Measurements from ENCODE around the gene OR11H6.
"Not testable (repeated sequence)": the region's sequence is repeated elsewhere in the genome, so short reads cannot be mapped to it uniquely, and the experiment has no call there.

The OR11H6 gene, protein sequence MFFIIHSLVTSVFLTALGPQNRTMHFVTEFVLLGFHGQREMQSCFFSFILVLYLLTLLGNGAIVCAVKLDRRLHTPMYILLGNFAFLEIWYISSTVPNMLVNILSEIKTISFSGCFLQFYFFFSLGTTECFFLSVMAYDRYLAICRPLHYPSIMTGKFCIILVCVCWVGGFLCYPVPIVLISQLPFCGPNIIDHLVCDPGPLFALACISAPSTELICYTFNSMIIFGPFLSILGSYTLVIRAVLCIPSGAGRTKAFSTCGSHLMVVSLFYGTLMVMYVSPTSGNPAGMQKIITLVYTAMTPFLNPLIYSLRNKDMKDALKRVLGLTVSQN

DNA sequence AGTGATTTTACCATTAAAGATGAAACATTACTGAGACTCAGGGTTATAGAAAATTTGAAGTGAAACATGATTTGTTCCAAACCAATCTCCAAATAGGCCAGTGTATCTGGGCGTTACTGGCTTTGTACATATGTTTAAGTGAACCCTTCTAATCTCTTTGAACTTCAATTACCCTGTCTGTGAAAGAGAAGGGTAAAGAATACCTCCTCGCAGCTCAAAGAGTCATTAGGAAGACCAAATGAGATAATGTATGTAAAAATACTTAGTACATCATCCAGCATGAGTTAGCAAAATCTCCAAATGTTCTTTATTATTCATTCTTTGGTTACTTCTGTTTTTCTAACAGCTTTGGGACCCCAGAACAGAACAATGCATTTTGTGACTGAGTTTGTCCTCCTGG lies at the start of gene OR11H6:
TSS of gene OR11H6 (plus strand) at position 301 of the 400 bp plus-strand sequence. CDS start at position 301, 0 bp downstream.
- no peak for DNase-seq

DNA sequence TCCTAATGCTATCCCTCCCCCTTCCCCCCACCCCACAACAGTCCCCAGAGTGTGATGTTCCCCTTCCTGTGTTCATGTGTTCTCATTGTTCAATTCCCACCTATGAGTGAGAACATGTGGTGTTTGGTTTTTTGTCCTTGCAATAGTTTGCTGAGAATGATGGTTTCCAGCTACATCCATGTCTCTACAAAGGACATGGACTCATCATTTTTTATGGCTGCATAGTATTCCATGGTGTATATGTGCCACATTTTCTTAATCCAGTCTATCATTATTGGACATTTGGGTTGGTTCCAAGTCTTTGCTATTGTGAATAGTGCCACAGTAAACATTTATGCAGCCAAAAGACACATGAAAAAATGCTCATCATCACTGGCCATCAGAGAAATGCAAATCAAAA lies 49.3 kb upstream of the OR11H6 start:
- DNase-seq: not testable (repeated sequence)

DNA sequence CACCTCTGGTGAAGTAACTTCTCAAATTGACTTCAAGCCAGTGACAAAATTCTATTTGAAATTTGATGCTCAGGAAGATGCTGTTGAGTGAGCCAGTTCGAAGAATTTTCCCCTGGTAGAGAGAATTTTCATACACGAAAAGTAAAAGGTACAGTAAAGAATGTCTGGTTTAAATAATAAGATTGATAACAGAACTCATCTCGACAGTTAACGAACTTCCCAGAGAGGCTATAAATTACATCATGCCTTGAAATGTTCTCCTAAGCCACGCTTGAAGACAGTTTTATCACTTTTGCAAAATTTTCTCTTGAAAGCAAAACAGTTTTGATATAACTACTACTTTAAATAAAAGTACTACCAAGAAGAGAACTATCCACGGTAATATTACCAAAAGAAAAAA lies 47.2 kb upstream of the OR11H6 start:
- DNase-seq: no peak

DNA sequence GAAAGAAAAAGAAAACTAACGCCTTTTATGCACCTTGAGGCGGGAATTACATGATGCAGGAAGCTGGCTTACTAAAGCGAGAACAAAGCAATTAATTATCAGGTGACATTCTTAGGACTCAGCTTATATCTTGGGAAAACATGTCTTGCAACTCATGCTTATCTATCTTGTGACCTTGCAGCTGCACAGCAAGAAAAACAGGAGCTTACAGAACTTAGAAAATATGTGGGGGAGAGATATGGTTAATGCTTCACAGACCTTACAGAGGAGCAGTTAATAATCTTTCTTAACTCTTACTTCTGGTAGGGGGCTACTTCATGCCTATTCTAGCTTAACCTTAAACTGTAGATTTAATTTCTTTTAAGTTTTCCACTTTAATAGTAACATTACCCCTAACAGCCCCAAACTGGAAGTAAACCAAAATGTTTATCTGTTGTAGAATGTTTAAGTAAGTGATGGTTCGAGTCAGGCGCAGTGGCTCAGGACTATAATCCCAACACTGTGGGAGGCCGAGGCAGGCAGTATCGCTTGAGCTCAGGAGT lies 46.0 kb upstream of the OR11H6 start:
- no peak for DNase-seq

DNA sequence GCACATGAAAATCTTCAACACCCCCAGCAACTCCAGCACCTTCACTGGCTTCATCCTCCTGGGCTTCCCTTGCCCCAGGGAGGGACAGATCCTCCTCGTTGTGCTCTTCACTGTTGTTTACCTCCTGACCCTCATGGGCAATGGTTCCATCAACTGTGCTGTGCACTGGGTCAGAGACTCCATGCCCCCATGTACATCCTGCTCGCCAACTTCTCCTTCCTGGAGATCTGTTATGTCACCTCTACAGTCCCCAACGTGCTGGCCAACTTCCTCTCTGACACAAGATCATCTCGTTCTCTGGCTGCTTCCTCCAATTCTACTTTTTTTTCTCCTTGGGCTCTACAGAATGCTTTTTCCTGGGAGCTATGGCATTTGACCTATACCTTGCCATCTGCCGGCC lies 44.3 kb upstream of the OR11H6 start:
- no peak for DNase-seq

DNA sequence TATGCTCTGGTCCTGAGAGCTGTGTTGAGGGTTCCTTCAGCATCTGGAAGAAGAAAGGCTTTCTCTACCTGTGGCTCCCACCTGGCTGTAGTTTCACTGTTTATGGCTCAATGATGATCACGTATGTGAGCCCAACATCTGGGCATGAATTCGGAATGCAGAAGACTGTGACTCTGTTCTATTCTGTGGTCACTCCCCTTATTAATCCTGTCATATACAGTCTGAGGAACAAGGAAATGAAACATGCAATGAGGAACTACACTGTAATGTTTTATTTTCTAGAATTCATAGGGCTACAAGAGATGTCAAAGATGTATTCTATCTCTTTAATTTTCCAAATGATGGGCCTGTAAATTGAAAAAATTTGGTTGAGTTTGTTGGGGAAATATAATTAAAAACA lies 43.6 kb upstream of the OR11H6 start:
- no peak for DNase-seq

DNA sequence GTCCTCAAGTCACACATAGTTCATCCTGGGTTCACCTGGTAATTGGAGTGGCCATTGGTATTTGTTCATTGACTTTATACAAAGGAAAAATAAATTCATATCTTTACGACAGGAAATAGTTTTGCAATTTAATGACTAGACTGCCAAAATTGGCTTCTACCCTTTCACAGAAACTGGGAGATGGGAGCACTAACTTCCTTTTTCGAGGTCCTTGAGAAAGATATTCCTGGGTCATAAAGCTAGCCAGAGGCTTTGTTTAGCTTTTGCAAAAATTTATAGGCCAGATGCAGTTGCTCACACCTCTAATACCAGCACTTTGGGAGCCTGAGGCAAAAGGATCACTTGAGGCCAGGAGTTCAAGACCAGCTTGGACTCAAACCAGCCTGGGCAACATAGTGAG lies 43.0 kb upstream of the OR11H6 start:
- no peak for DNase-seq

DNA sequence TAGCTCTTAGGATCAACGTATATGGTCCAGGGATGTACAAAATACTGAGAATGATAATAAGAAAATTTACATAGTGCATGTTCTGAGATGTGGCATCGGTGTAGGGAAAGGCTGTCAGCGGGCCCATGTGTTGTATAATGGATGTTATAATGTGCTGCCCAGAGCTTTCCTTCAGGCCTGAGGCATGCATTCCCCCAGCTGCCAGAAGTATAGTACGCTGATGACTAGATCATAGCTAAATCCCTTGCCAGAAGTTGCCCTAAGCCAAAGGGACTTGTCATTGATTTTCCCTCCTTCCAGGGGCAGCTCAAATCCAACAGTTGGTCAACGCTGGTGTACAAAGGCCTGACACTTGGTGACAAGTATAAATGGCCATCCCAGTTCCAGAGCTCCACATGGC lies 39.3 kb upstream of the OR11H6 start:
- DNase-seq: no peak

DNA sequence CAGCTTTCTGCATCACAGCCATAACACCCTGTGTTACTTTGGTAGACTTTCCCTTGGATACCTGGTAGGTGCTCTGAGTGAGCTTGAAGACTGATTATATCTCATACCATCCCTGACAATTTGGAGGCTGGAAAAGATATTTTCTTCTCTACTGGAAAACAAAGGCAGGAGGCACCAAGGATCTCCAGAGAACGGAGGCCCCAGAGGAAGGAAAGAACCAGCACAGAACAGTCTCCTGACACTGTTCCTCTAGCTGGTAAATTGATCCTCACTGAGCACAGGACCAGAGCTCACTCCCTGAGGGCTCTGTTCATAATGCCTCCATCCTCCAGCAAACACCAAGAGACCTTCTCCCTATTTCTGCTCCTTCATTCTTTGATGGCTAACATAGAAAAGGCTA lies 32.9 kb upstream of the OR11H6 start, which contains the start of gene OR11G2:
TSS of gene OR11G2 (plus strand) at position 301 of the 400 bp plus-strand sequence. CDS start 6,542 bp downstream, outside the sequence.
- no peak for DNase-seq

DNA sequence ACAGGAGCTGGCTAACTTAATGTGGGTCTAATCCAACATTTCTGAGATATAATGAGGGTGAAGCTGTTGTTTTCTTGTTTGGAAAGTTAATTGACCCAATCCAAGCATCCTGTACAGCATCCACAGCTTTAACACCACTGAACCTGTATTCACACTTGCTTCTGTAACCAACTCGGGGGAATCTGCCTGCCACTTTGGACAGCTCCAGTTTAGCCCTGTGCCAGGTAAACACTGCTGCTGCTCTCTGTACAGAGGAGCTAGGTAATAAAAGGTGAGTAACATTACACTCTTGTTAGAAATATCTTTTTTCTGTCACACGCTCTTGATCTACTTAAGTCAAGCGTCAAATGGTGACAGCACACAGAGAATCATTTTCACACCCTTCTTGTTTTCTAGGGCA lies 32.1 kb upstream of the OR11H6 start:
- DNase-seq: no peak

DNA sequence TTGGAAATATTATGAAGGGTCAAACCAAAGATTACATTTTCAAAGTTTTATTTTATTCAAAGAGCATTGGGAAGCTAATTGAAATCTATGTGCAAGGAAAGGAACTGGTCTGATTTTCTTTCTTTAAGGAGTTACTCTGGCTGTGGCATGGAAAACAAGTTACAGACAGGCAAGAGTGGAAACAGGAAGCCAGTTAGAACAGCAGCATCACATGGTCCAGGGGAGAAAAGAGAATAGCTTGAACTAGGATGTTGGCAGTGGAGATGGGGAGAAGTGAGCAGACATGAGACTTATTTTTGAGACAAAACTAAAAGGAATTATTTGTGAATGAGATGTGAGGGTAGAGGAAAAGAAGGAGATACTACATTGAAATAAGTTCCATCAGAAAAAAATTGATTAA lies 29.4 kb upstream of the OR11H6 start:
- no peak for DNase-seq

DNA sequence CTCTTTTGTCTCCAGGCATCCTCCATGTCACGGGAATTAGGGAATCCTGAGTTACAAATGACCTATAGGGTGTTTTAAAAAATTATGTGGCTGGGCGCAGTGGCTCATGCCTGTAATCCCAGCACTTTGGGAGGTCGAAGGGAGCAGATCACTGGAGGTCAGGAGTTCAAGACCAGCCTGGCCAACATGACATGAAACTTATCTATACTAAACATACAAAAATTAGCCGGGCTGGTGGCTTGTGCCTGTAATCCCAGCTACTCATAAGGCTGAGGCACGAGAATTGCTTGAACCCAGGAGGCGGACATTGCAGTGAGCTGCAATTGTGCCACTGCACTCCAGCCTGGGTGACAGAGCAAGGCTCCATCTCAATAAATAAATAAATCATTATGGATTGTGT lies 28.3 kb upstream of the OR11H6 start:
- DNase-seq: not testable (repeated sequence)

DNA sequence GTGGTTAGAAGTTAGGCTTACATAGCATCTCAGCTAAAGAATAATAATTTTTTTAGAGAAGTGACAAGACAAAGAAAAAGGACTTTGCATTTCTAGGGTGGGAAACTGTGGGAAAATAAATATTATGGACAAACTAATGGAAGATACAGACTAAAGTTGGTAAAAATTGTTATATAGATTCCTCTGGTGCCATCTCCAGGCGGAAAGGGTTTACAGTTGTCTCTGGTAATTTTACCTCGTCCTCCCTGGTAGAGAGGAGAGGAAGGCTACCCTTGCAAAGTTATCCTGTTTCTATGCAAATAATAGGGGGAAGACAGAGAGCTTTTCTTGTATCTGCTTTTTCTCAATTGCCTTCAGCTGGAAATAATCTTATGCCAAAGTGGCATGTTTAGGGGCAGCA lies 27.6 kb upstream of the OR11H6 start:
- DNase-seq: no peak

DNA sequence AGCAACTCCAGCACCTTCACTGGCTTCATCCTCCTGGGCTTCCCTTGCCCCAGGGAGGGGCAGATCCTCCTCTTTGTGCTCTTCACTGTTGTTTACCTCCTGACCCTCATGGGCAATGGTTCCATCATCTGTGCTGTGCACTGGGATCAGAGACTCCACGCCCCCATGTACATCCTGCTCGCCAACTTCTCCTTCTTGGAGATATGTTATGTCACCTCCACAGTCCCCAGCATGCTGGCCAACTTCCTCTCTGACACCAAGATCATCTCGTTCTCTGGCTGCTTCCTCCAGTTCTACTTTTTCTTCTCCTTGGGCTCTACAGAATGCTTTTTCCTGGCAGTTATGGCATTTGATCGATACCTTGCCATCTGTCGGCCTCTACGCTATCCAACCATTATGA lies 26.1 kb upstream of the OR11H6 start:
- no peak for DNase-seq

DNA sequence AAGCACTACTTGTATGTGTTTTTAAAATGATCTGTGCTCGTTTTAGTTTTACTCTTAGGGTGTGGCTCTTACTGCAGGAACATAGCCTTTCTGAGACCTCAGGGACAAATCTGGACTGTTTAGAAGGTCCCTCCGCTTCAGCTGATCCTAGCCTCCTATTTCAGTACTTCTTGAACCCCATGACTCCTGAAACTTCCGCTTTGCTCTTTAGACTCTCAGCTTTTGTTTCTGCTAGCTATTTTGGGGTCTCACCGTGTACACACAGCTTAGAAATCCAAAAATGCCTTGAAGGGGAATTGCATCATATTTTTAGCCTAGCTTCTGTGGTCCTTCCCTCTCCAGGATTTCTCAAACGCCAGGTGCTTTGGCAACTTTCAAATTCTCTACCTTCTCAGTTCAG lies 24.5 kb upstream of the OR11H6 start:
- DNase-seq: no peak

DNA sequence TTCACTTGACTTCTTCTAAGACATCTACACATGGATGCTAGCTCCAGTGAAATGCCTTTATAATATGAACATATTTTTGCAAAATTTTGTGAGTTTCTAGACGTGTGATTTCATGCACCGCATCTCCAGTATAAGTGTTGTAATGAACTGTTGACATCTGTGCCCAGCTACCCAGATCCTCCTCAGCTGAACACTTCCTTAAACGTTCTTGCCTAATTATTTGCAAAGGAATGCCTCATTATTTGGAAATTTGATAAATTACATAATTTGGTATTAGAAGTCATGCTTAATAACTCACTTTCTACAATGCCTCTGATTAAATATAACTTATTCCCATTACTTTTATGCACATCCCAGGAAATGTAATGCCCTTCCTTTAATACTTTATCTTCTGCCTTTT lies 18.8 kb upstream of the OR11H6 start:
- DNase-seq: no peak

DNA sequence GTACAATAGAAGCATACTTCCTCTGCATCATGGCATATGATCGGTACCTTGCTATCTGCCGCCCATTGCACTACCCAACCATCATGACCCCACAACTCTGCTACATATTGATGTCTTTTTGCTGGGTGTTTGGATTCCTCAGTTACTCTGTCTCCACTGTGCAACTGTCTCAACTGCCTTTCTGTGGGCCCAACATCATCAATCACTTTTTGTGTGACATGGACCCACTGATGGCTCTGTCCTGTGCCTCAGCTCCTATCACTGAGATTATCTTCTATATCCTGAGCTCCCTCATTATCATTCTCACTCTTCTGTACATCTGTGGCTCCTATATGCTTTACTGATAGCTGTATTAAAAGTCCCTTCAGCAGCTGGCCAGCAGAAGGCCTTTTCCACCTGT lies 13.9 kb upstream of the OR11H6 start:
- no peak for DNase-seq

DNA sequence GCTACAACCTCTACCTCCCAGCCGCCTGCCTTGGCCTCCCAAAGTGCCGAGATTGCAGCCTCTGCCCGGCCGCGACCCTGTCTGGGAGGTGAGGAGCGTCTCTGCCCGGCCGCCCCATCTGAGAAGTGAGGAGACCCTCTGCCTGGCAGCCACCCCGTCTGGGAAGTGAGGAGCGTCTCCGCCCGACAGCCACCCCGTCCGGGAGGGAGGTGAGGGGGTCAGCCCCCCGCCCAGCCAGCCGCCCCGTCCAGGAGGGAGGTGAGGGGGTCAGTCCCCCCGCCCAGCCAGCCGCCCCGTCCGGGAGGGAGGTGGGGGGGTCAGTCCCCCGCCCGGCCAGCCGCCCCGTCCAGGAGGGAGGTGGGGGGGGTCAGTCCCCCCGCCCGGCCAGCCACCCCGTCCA lies 11.1 kb upstream of the OR11H6 start:
- not testable (repeated sequence) for DNase-seq

DNA sequence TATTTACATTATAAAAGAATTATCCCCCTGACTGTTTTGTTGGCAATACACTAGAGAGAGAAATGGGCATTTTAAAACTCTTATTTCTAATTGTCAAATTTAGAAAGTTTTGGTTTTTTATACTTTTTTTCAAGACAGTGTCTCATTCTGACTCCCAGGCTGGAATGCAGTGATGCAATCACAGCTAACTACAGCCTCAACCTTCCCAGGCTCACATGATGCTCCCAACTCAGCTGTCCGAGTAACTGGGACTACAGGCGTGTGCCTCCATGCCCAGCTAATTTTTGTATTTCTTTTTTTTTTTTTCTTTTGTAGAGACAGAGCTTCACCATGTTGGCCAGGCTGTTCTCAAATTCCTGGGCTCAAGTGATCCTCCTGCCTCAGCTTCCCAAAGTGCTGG lies 8.3 kb upstream of the OR11H6 start:
- DNase-seq: no peak

DNA sequence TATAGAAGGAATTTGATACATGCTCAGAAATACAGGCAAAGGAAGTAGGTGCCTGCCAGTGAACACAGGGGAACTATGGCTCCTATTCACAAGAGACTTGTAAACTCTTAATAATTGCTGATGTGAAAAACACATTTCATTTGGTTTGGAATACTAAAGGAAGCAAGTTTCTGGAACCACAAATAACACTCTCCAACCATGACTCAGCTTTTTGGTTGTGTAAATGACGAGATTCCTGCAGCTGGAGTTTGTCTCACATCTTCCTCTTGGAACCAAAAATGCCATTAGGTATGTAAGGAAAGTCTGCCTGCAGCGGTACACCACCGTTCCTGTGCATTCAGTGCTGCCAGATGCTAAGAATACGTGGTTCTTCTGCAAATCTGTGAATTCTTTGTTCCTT lies 4.5 kb upstream of the OR11H6 start:
- DNase-seq: no peak

DNA sequence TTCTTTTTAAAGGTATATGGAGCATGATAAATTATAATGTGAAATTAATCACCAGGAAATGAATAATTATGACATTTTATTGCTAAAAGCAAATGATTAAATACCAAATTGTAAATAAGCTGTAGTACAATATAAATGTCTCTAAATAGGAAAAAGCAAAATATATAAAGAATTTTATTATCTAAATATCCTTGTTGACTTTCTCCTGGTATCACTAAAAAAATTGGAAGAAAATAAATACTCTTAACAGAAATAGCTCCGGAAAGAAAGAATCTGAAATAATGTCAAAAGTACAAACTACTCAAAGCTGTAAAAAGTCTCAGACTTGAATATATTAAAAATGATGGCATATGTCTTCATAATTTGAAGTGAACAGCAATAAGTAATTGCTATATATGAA lies 5.2 kb downstream of the OR11H6 start, which contains the start of gene OR11H7:
TSS of gene OR11H7 (plus strand) at position 301 of the 400 bp plus-strand sequence.
- DNase-seq: no peak

DNA sequence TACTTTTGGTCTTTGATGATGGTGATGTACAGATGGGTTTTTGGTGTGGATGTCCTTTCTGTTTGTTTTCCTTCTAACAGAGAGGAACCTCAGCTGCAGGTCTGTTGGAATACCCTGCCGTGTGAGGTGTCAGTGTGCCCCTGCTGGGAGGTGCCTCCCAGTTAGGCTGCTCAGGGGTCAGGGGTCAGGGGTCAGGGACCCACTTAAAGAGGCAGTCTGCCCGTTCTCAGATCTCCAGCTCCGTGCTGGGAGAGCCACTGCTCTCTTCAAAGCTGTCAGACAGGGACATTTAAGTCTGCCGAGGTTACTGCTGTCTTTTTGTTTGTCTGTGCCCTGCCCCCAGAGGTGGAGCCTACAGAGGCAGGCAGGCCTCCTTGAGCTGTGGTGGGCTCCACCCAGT lies 11.9 kb downstream of the OR11H6 start:
- DNase-seq: not testable (repeated sequence)

DNA sequence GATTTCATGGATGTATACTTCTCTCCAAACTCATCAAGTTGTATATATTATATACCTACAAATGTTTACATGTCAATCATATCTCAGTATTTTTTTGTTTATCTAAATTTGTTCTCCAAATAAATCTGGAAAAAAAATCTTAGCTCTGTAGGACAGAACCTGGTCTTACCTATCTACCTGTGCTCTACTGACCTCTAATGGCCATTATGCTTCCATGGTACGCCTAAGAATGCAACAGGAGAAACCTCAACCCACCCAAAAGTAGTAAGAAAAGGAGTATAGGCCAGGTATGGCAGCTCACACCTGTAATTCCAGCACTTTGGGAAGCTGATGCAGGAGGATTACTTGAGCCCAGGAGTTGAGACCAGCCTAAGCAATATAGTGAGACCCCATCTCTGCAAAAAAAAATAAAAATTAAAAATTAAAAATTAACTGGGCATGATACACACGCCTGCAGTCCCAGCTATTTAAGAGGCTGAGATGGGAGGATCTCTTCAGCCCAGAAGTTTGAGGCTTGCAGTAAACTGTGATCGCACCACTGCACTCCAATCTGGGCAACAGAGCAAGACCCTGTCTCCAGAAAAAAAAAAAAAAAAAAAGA lies 24.2 kb downstream of the OR11H6 start:
- no peak for DNase-seq

DNA sequence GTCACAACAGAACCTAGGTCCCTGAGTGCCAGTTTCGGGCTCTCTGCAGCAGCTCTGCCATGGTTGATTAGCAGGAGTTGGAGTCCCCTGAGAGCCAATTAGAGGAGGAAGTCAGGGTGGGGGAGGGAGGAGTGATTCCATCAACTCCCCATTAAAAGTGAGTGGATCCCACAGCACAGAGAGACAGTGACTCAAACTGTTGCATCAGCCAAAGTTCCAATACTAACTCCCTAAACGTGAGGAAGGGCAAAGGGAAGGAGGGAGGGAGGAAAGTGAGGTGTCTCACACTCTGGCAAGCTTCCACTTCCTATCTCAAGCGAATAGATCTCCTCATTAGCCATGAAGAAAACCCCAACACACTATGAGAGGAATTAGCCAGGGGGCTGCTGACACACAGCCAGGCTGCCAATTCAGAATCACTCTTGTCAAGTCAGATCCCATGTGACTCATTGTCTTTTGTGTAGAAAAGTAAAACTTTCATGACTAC lies 39.2 kb downstream of the OR11H6 start:
- no peak for DNase-seq

All from stimulated activated CD4-positive, alpha-beta T cell treated with anti-CD3 and anti-CD28 coated beads, Interleukin-1b, Interleukin-23, amount 100 ng/mL, for 48 hours (primary cell).